ENCODE data around the gene NBEA. TPM values are rescaled to one million over a fixed set of nuclear protein-coding genes. Genes with fewer than 3 reads are reported as not detected.

NBEA gene
- total RNA-seq, 1 donor from 2014 or later = 6.6 TPM

DNA sequence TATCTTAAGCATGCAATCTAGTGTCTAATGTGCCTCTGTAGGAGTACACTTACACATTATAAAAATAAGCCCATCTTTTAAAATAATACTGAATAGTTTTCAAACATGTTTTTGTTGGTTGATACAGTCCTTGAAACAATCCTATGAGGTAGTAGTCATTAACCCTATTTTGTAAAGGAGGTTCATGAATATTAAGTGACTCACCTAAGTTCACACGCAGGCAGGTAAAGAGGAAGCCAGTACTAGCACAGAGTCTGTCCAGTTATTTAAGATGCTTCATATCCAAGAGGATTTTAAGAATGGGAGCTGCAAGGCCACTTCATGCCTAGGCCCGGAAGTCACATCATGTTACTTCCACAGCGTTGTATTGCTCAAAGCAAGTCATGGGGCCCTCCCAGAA is 655.4 kb downstream of the NBEA start:
- TF ChIP-seq CTCF (IDR thresholded peaks at IDR 0.05) = no peak
- Histone ChIP-seq H3K27ac (no peak overlapping the region), H3K4me3 (no peak overlapping the region), H3K9me3 (no peaks in the 10 kb centered on the region), H3K36me3 (no peaks in the 10 kb centered on the region), H3K27me3 (ENCODE audit: low read depth) (no peaks in the 10 kb centered on the region), H3K4me1 (no peaks in the 10 kb centered on the region)
- intact Hi-C loops (cut with DNase I) = no loop called here
- DNase-seq (no peak), ATAC-seq (no peak)

DNA sequence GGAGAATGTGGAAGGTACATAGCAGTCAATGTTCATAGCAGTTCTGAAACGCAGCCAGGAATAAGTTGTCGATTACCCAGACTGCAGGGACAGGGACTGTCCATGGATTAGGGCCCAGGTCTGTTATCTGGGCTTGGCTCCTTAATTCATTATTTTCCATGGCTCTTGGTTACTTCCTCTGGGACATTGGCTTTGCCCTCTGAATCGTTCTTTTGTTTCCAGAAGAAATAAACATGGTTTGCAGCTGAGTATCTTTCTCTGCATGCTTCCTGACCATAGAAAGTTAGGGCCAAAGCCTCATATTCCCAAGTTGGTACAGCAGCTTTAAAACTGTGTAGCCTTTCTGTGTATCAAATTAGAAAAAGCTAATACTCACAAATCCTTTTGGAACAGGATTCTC is 656.2 kb downstream of the NBEA start:
- Histone ChIP-seq H3K36me3 (no peaks in the 10 kb centered on the region), H3K27ac (no peak overlapping the region), H3K27me3 (ENCODE audit: low read depth) (no peaks in the 10 kb centered on the region), H3K9me3 (no peaks in the 10 kb centered on the region), H3K4me3 (no peak overlapping the region), H3K4me1 (no peaks in the 10 kb centered on the region)
- intact Hi-C loops (cut with DNase I) = no loop called here
- no peak for TF ChIP-seq CTCF (IDR thresholded peaks at IDR 0.05)
- ATAC-seq (no peak), DNase-seq (no peak)

- intact Hi-C loops (cut with DNase I) = no loop called here
- H3K4me1 ChIP-seq = no peaks in the 10 kb centered on the region
- ATAC-seq (no peak), DNase-seq (no peak)
- H3K27me3 ChIP-seq (ENCODE audit: low read depth) = no peaks in the 10 kb centered on the region
- no peaks in the 10 kb centered on the region for H3K36me3 ChIP-seq
- TF ChIP-seq CTCF (IDR thresholded peaks at IDR 0.05) = no peak
- H3K4me3 ChIP-seq = no peak overlapping the region
- H3K9me3 ChIP-seq = no peaks in the 10 kb centered on the region
- no peak overlapping the region for H3K27ac ChIP-seq
Observed at GRCh38 chr13:35598790-35599369, 656.8 kb downstream of the NBEA start.

DNA sequence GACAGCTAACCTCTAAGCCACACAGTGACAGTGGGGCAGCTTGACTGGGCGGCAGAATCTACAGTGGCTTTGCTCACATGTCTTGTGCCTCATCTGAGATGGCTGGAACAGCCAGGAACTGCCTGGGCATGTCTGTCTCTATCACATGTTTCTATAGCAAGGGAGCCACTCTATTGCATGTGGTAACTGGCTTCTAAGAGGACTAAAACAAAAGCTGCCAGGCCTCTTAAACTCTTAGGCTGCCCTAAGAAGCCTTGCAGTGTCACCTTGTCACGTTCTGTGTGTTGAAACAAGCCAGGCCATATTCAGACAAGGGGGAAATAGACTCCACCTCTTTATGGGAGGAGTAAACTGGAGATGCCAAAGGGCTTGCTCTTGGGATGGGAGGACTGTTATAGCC is 657.3 kb downstream of the NBEA start:
- no peak for ATAC-seq
- Histone ChIP-seq H3K36me3 (no peaks in the 10 kb centered on the region), H3K27me3 (ENCODE audit: low read depth) (no peaks in the 10 kb centered on the region), H3K9me3 (no peaks in the 10 kb centered on the region), H3K4me3 (no peak overlapping the region), H3K27ac (no peak overlapping the region), H3K4me1 (no peaks in the 10 kb centered on the region)
- intact Hi-C loops (cut with DNase I) = no loop called here
- no peak for DNase-seq
- TF ChIP-seq CTCF (IDR thresholded peaks at IDR 0.05) = no peak

DNA sequence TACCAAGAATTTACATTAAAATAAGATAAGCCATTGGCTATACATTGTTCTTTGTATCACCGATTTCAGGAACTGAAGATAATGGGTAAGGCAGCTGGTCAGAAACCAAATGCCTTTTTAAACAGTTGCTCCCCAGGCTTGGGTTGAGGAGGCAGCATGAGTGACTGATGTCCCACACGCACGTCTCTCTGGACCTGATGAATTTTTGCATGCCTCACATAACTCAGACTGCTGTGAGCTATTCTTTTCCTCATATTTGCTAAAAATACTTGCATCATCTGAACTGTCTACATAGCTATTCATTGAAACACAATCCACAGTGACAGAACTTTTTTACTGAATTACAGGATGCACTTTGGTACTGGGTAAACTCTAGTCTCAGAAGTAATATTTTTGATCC is 658.1 kb downstream of the NBEA start:
- H3K4me1 ChIP-seq = no peaks in the 10 kb centered on the region
- no peak for ATAC-seq
- no peak overlapping the region for H3K27ac ChIP-seq
- intact Hi-C loops (cut with DNase I) = no loop called here
- no peak overlapping the region for H3K4me3 ChIP-seq
- no peak for DNase-seq
- H3K9me3 ChIP-seq = no peaks in the 10 kb centered on the region
- TF ChIP-seq CTCF (IDR thresholded peaks at IDR 0.05) = no peak
- no peaks in the 10 kb centered on the region for H3K27me3 ChIP-seq (ENCODE audit: low read depth)
- H3K36me3 ChIP-seq = no peaks in the 10 kb centered on the region
